Measurements from ENCODE around the gene RASAL2.
"Not testable (repeated sequence)": the region's sequence is repeated elsewhere in the genome, so short reads cannot be mapped to it uniquely, and the experiment has no call there.

The RASAL2 gene

GRCh38 chr1:178278916-178279686, 185.2 kb downstream of the RASAL2 start:
- DNase-seq (ENCODE audit: insufficient read length) (no peak), FAIRE-seq (no peak)
- TF ChIP-seq TAF1 (IDR thresholded peaks at IDR 0.05; ENCODE audit: borderline replicate concordance, low read depth, low read length) (no peak), POLR2A (IDR thresholded peaks at IDR 0.05; ENCODE audit: low read depth, low read length) (no peak), POLR2AphosphoS5 (IDR thresholded peaks at IDR 0.05; ENCODE audit: low read depth, low read length) (no peak)

DNA sequence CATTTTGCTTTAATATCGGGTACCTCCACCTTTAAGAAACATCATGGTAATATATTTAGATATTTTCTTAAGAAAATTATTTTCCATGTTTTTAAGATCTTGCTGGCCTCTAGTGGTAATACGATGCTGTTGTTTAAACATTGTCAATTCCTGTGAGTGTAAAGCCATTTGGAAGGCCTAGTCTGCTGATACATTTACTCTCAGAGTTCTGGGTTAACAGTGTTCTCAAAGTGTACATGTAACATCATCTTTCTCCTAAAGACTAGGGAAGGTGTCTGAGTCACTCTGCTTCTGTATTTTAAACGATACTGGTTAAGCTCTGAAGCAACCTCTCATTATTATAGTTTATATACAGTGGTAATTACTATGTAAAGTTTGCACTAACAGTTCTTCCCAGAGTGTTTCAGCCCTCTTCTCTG, 189.1 kb downstream of the RASAL2 start:
- FAIRE-seq (no peak), DNase-seq (ENCODE audit: insufficient read length) (no peak)
- TF ChIP-seq TAF1 (IDR thresholded peaks at IDR 0.05; ENCODE audit: borderline replicate concordance, low read depth, low read length) (no peak), POLR2A (IDR thresholded peaks at IDR 0.05; ENCODE audit: low read depth, low read length) (no peak), POLR2AphosphoS5 (IDR thresholded peaks at IDR 0.05; ENCODE audit: low read depth, low read length) (no peak)

DNA sequence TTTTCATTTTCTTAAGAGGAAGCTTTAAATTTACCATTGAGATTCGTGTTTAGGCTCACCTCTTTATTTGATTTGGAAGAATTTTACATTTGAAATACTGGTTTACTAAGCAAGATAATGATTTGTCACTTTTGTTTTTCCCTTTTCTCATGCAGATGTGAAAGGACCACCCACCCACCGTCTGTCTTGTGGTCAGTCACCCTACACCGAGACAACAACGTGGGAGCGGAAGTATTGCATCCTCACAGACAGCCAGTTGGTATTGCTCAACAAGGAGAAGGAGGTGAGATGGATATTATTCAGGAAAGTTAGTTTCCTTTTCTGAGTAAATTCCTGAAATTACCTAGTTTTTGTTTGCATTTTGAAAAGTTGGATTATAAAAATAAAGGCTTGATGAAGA, 189.5 kb downstream of the RASAL2 start:
- FAIRE-seq: no peak
- DNase-seq (ENCODE audit: insufficient read length): no peak
- no peak for TF ChIP-seq POLR2AphosphoS5 (IDR thresholded peaks at IDR 0.05; ENCODE audit: low read depth, low read length)

DNA sequence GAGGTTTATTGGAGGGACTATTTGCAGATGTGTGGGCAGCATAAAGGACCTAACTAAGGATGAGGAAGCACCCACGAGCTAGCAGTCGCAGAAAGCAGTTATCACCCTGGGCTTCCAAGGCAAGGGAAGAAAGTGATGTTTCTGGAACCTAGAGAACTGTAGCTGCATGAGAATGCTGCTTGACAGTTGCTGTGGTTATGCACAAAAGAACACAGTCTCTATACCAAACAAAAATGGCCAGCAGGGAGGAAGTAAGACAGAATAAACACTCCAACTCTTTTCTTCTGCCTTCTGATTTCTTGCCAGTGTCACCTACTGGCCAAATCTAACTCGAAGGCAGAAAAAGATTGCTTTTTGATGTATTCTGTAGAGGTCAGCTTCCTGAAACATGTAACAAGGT, 190.2 kb downstream of the RASAL2 start:
- no peak for FAIRE-seq
- DNase-seq (ENCODE audit: insufficient read length): no peak
- TF ChIP-seq TAF1 (IDR thresholded peaks at IDR 0.05; ENCODE audit: borderline replicate concordance, low read depth, low read length) (no peak), POLR2AphosphoS5 (IDR thresholded peaks at IDR 0.05; ENCODE audit: low read depth, low read length) (no peak), POLR2A (IDR thresholded peaks at IDR 0.05; ENCODE audit: low read depth, low read length) (no peak)

DNA sequence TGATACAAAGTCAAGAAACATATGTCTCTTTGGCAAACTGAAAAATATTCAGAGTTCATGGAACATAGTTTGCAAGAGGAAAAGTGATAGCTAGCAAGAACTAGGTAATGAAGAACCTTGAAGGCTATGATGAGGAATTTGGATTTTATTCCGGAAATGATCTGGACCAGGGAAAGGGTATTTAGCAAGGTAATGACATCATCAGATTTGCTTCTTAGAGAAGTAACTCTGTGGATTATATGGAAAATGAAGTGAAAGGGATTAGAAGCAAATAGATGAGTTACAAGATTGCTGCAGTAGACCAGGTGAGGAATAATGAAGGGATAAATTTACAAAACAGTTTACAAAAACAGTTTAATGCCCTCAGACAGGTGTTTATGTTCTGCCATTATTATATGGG, 197.3 kb downstream of the RASAL2 start:
- TF ChIP-seq TAF1 (IDR thresholded peaks at IDR 0.05; ENCODE audit: borderline replicate concordance, low read depth, low read length) (no peak), POLR2A (IDR thresholded peaks at IDR 0.05; ENCODE audit: low read depth, low read length) (no peak), POLR2AphosphoS5 (IDR thresholded peaks at IDR 0.05; ENCODE audit: low read depth, low read length) (no peak)
- no peak for FAIRE-seq
- no peak for DNase-seq (ENCODE audit: insufficient read length)

GRCh38 chr1:178294654-178295053, 200.8 kb downstream of the RASAL2 start:
- no peak for DNase-seq (ENCODE audit: insufficient read length)
- FAIRE-seq: no peak
- TF ChIP-seq TAF1 (IDR thresholded peaks at IDR 0.05; ENCODE audit: borderline replicate concordance, low read depth, low read length) (no peak), POLR2A (IDR thresholded peaks at IDR 0.05; ENCODE audit: low read depth, low read length) (no peak), POLR2AphosphoS5 (IDR thresholded peaks at IDR 0.05; ENCODE audit: low read depth, low read length) (no peak)

- FAIRE-seq (no peak), DNase-seq (ENCODE audit: insufficient read length) (no peak)
- TF ChIP-seq TAF1 (IDR thresholded peaks at IDR 0.05; ENCODE audit: borderline replicate concordance, low read depth, low read length): no peak
- TF ChIP-seq POLR2A (IDR thresholded peaks at IDR 0.05; ENCODE audit: low read depth, low read length): no peak
- no peak for TF ChIP-seq POLR2AphosphoS5 (IDR thresholded peaks at IDR 0.05; ENCODE audit: low read depth, low read length)
Measured at GRCh38 chr1:178300352-178300699, 206.4 kb downstream of the RASAL2 start.

GRCh38 chr1:178301141-178301540, 207.2 kb downstream of the RASAL2 start:
- no peak for FAIRE-seq
- no peak for TF ChIP-seq POLR2A (IDR thresholded peaks at IDR 0.05; ENCODE audit: low read depth, low read length)
- TF ChIP-seq POLR2AphosphoS5 (IDR thresholded peaks at IDR 0.05; ENCODE audit: low read depth, low read length): no peak
- TF ChIP-seq TAF1 (IDR thresholded peaks at IDR 0.05; ENCODE audit: borderline replicate concordance, low read depth, low read length): no peak

GRCh38 chr1:178307264-178307663, 213.4 kb downstream of the RASAL2 start:
- DNase-seq (ENCODE audit: insufficient read length) (no peak), FAIRE-seq (no peak)
- TF ChIP-seq POLR2AphosphoS5 (IDR thresholded peaks at IDR 0.05; ENCODE audit: low read depth, low read length) (no peak), TAF1 (IDR thresholded peaks at IDR 0.05; ENCODE audit: borderline replicate concordance, low read depth, low read length) (no peak)

More at GRCh38 chr1:178301141-178301540, 207.2 kb downstream of the RASAL2 start:
- no peak for DNase-seq (ENCODE audit: insufficient read length)

- DNase-seq (ENCODE audit: insufficient read length) (no peak), FAIRE-seq (no peak)
- no peak for TF ChIP-seq TAF1 (IDR thresholded peaks at IDR 0.05; ENCODE audit: borderline replicate concordance, low read depth, low read length)
- no peak for TF ChIP-seq POLR2A (IDR thresholded peaks at IDR 0.05; ENCODE audit: low read depth, low read length)
- no peak for TF ChIP-seq POLR2AphosphoS5 (IDR thresholded peaks at IDR 0.05; ENCODE audit: low read depth, low read length)
Measured at GRCh38 chr1:178308438-178308837, 214.5 kb downstream of the RASAL2 start.

DNA sequence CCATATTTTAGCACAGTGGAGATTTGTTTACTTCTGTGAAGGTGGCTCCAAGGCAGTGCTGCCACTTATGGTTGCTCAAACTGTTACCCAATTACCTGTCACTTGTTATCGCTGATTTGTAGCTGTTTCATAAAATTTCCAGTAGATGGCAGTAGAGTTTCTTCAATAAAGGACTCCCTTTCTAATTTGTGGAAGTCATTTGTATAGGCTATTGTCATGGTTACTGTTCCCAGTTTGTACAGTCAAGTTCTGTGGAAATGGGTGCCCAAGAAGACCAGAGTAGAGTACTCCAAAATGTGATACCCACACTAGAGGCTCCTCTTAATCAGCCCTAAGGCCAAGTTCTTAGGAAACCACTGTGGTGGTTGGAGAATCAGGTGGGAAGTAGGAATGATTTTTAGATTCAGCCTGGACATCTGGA, 216.8 kb downstream of the RASAL2 start:
- TF ChIP-seq POLR2AphosphoS5 (IDR thresholded peaks at IDR 0.05; ENCODE audit: low read depth, low read length) (no peak), TAF1 (IDR thresholded peaks at IDR 0.05; ENCODE audit: borderline replicate concordance, low read depth, low read length) (no peak), POLR2A (IDR thresholded peaks at IDR 0.05; ENCODE audit: low read depth, low read length) (no peak)
- DNase-seq (ENCODE audit: insufficient read length) (no peak), FAIRE-seq (peak; percentile 87)

GRCh38 chr1:178311164-178311563, 217.3 kb downstream of the RASAL2 start:
- DNase-seq (ENCODE audit: insufficient read length) (no peak), FAIRE-seq (no peak)
- no peak for TF ChIP-seq TAF1 (IDR thresholded peaks at IDR 0.05; ENCODE audit: borderline replicate concordance, low read depth, low read length)
- no peak for TF ChIP-seq POLR2A (IDR thresholded peaks at IDR 0.05; ENCODE audit: low read depth, low read length)
- TF ChIP-seq POLR2AphosphoS5 (IDR thresholded peaks at IDR 0.05; ENCODE audit: low read depth, low read length): no peak

- not testable (repeated sequence) for DNase-seq (ENCODE audit: insufficient read length); FAIRE-seq
Measured at GRCh38 chr1:178320280-178320982, 226.5 kb downstream of the RASAL2 start.

Measured in GM12892 (cell line).